HPDE6-E6E7 (cell line): ENCODE results near the gene ORAI2.
"Not testable (repeated sequence)": the region's sequence is repeated elsewhere in the genome, so short reads cannot be mapped to it uniquely, and the experiment has no call there.

Experiments
- DNase-seq: peaks from one replicate; pipeline ENCODE4 v3.0.0; 2011; ENCODE audit warnings: missing footprints; ENCODE audit errors: extremely low spot score

The ORAI2 gene

DNA sequence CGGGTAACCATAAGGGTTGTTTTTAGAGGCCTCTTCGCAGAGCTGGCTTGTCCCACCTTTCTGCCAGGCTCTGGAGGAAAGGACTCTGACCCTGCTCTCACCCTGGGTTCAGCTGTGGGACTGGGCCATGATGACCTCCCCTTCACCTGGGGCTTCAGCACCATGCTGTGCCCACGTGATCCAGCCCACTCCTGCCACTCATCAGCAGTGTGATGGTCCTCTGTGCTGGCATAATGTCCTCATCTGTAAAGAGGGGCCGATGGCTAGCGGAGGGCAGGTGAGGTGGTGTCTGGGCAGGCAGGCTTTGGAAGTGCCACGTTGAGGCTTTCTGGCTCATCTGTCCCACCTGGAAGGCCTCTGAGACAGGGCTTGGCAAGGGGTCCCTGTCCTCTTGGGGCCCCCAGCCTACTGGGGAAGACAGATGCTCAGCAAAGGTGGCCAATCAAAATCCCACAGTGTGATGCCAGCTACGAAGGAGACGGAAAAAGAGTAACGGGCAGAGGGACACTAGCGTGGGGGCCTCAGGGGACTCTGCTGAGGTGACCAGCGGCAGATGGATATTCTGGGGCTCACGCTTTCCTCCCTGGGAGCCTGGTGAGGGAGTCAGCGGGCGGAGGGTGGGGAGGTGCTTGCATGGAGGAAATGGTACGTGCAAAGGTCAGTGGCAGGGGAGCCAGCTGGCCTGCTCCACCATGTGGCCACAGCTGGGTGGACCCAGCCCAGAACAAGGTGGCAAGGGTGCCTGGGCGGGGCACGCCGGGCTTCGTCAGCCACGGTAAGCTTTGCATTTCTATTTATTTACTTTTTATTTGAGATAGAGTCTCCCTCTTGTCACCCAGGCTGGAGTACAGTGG lies 36.8 kb downstream of the ORAI2 start:
- no peak for DNase-seq

DNA sequence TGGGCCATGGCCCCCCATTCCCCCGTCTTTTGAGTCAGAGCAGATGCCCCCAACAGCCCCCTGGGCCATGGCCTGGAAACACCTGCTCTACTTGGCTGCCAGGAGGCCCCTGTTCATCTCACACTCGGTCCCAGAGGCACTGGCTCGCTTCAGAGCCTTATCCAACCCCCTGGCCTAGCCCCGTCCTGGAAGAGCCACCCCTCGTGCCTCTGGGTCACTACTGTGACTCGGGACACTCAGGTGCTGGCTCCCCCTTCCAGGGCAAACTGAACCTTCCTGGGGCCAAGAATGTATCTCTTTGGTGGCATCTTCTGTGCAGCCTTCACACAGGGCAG lies 38.4 kb downstream of the ORAI2 start:
- DNase-seq, result no peak

DNA sequence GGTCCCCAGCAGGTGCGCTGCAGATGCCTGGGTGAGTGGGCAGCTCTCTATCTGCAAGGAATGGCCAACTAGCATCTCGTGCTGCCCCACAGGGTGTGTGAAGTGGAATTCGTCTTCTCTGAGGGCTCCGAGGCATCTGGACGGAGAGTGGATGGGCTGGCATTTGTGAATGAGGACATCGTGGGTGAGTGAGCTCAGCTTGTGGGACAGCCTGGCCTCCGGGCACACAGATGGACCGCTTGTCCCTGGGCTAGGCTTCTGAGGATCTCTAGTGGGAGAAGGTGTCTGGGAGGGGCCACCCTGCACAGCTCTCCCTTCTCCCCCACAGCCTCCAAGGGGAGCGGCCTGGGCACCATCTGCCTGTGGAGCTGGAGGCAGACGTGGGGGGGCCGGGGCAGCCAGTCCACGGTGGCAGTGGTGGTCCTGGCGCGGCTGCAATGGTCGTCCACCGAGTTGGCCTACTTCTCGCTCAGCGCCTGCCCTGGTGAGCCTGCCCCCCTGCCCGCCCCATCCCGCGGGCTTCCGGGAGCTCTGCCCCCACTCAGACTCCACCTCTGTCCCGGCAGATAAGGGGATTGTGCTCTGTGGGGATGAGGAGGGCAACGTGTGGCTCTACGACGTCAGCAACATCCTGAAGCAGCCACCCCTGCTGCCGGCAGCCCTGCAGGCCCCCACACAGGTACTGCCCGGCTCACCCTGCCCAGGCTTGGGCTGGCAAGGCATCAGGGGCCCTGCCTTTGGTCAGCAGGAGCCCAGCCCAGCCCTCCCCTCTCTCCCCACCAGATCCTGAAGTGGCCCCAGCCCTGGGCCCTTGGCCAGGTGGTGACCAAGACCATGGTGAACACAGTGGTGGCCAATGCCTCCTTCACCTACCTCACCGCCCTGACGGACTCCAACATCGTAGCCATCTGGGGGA lies 39.0 kb downstream of the ORAI2 start:
- DNase-seq, result no peak

DNA sequence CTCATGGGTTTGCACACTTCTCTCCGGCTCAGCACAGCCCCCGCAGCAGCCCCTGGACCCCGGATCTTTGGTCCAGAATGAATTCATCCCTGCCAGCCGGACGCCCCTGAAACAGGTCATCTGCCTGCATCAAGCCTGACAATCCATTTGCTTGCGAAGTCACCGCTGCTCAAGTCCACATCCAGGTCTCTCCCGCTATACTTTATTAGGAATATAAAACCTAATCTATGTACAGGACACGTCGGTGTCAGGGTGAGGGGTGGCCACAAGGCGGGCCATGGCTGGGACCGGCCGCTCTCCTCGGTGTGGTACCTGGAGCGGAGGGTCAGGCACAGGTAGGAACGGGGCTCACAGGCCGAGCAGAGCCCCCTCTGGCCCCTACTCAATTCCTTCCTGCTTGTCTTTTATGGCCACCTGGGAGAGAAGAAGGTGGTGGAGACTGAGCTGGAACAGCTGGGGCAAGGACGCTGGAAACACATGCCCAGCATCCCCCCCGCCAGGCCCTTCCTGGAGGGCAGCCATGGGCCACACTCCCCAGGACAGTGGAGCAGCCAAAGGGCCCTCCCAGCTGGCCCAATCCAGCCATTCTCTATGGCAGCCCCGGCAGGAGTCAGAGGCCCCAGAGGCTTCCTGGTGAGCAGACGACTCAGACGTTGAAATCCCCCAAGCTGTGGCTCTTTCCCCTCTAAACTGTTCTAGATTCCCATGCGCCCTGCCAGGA lies 40.1 kb downstream of the ORAI2 start:
- DNase-seq, result no peak

DNA sequence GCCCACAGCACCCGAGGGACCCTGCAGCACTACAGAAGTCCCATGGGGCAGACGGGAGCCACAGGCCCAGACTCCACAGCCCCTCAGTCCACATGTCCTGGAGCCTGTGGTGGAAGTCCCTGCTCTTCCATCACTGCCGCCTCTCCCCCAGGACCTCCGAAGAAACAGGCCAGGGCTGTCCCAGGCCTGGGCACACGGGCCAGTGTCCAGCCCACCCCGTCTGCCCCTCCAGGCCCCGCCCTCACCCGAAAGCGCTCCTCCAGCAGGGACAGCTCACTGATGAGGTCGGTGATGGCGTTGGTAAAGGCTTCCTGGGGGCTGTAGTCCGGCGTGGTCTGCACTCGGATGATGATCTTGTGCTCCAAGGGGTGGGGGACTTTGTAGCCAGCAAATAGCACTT lies 40.7 kb downstream of the ORAI2 start:
- not testable (repeated sequence) for DNase-seq

DNA sequence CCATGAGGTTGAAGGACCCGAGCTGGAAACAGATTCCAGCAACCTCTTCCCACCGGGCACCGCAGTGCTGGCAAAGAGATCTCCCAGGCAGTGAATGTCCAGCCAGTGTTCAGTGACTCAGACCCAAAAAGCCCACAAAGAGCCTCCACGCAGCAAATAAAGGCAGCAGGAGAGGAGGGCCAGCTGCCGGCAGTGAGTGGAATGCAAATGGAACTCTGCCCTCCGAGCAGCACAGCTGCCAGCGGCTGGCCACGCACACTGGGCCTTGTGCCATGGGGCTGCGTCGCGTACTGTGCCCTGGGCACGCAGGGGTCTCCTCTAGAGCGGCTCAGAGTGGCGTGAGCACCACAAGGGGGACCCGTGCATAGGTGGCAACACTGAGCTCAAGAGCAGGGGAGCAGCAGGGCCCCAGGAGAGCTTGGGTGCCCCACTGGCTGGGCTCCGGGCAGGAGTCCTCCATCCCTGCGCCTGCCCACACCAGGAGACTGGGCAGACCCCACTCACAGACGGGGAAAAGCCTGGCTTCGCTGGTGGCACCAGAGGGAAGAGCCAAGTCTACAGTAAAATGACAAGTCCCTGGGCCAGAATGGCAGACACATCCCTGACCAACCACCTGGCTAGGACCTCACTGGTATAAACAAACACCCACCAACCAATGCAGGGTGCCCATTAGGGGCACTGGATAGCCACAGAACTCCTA lies 41.5 kb downstream of the ORAI2 start:
- not testable (repeated sequence) for DNase-seq

DNA sequence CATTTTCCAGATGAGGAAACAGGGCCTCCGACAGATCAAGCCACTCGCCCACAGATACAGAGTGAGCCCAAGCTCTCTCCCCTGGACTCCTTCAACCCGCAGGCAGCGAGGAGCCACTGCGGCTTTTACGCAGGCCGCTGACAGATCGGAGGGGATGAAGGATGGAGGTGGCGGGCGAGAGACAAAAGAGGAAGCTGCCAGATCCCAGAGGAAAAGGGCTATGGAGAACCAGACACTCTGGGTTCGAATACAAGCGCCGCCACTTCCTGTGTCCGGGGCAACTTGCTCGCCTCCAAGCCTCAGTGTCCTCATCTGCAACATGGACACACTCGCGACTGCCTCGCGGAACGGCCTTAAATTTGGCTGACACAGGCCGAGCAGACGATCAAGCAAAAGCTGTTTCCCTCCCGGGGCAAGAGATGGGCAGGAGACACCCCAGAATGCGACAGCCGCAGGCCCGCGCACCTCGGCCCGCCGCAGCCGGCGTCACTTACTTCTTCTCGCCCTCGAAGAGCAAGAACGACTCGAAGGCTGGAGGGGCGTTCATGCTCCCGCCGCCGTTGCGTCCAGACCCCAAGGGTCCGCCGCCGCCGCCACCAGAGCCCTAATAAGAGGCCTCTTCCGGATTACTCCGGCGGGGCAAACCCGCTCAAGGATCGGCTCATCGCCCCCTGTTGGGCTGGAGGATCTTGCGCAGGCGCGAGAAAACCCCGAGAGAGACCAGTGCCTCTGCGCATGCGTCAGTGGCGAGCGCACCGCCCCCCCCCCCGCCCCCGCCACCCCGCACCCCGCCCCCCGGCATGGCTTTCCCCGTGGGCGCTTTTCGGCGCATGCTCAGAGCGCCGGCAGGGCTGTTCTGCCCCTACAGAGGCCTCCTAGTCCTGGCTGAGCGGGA lies 45.2 kb downstream of the ORAI2 start, which contains the start of gene POLR2J:
POLR2J (minus strand) TSS at position 609 of the 895 bp plus-strand sequence; CDS start at position 547, 62 bp downstream.
- DNase-seq, result not testable (repeated sequence)

DNA sequence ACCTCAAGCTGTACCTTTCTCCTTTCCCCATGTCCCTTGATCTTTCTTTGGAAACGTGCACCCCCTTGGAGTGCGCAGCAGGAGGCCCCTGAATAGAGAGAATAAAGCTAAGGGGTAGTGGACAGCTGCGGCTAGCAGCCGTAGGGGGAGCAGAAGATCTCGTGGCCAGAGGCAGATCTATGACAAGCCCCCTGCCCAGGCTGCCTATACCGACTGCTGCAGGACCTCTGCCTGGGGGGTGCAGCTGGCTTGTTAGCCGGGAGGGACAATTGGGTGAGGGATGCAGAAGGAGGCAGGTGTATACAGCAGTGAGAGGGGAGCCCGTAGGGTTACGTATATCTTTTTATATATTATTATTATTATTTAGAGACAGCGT lies 45.8 kb downstream of the ORAI2 start:
- DNase-seq, result not testable (repeated sequence)

DNA sequence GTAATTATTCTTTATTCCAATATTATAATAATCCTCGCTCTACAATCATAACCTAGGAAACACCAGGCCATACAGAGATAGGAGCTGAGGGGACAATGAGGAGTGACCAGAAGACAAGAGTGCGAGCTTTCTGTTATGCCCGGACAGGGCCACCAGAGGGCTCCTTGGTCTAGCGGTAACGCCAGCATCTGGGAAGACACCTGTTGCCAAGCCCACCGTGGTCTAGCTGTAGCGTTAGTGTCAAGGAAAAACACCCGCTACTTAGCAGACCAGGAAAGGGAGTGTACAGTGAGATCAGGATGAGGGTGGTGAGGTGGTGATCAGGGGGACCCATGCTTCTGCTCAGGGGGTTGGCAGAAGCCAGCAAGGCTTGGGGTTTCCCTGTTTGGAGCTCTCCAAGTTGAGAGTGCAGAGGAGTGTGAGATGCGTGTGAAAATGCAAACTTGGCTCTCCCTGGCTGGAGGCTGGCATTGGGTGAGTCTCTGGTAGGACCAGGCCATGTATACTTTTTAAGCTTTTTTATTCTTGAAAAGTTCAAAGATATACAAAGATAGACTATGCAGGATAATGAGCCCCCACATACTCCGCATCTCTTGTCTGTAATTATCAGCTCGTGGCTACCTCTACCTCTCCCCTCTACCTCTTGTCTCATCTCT lies 46.7 kb downstream of the ORAI2 start:
- not testable (repeated sequence) for DNase-seq

DNA sequence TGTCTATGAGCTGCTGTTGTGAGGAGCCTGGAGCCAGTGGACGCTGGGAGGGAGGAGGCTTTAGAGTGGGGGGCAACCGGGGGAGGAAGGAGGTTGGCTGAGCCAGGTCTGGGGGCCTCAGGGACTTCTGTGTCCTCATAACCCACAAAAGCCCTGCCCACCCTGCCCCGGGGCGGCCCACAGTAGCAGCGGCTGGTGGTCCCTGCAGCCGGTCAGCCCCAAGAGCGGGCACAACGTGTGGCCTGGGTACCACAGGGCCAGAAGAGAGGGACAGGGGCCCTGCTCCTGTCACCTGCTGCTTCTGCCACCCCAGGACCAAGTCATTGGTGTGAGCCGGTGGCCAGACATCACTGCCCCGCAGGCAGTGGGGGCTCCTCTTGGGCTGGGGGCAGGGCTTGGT lies 48.6 kb downstream of the ORAI2 start:
- not testable (repeated sequence) for DNase-seq

DNA sequence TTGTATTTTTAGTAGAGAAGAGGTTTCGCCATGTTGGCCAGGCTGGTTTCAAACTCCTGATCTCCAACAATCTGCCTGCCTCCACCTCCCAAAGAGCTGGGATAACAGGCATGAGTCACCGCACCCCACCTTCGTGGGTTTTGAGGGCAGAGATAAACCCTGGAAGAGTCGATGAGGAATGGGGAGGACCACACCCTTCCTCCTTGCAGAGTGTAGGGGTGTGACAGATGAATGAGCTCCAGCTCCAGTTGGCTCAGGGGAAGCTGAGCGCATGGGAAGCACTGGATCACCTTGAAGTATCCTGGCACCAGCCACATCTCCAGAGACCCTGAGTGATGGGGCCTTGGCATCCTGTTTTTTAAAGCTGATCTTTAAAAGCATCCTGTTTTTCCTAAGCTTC lies 50.9 kb downstream of the ORAI2 start:
- DNase-seq, result not testable (repeated sequence)

DNA sequence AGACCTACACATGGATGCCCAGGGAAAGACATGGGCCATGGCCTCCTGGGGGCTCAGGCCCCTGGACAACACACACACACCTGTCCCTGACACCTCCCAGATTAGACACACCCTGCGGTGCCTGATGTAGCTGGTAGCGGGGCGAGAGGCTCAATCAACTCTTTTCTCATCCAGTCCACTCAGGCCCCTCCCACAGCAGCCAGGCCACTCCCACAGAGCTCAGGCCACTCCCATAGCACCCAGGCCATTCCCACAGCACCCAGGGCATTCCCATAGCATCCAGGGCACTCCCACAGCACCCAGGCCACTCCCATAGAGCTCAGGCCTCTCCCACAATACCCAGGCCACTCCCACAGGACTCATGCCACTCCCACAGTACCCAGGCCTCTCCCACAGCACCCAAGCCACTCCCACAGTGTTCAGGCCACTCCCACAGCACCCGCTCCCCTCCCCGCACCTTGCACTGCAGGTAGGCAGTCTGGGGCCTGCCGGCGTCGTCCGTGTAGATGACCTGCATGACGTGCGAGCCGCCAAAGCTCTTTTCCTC lies 57.2 kb downstream of the ORAI2 start:
- DNase-seq, result not testable (repeated sequence)

DNA sequence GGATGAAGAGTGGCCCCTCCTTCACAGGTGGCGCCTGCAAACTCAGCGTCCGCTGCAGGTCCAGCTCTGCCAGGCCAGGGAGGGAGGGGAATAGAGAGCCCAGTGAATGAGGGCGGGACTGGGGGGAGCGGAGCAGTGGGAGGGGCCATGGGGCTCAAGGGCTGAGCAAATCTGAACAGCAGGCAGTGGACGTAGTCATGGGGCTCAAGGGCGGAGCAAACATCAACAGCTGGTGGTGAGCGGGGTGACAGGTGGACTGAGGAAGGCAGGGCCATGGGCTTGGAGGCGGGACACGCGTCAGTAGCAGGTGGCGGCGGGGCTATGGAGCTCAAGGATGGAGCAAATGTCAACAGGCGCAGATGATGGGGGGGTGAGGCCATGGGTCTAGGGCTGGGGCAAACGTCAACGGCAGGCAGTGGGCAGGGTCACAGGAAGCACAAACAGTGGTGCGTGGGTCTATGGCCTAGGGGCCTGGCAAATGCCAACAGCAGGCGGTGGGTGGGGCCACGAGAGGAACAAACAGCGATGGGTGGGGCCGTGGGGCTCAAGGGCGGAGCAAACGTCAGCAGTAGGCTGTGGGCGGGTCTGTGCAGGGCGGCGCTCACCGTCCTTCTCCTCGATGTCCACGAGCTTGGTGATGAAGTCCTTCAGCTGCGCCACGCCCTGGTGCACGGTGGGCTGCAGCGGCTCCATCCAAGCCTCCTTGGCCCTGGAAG lies 60.0 kb downstream of the ORAI2 start:
- not testable (repeated sequence) for DNase-seq

DNA sequence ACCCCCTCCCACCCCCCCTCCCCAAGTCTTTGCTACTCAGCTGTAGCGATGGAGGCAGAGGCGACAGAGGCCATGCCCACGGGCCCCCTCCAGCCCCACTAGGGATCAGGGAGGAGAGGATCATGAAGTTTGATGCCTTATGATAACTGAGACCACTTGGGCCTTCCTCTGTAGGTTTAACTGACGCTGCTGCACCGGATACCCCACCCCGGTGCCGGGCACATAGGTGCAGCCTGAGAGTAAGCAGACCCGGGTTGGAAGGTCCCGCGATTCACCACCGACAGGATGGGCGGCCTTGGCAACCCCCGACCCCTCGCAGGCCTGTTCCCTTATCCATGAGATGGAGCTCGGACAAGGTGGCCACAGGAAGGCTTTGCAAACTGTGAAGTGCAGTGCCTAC lies 60.7 kb downstream of the ORAI2 start:
- not testable (repeated sequence) for DNase-seq

DNA sequence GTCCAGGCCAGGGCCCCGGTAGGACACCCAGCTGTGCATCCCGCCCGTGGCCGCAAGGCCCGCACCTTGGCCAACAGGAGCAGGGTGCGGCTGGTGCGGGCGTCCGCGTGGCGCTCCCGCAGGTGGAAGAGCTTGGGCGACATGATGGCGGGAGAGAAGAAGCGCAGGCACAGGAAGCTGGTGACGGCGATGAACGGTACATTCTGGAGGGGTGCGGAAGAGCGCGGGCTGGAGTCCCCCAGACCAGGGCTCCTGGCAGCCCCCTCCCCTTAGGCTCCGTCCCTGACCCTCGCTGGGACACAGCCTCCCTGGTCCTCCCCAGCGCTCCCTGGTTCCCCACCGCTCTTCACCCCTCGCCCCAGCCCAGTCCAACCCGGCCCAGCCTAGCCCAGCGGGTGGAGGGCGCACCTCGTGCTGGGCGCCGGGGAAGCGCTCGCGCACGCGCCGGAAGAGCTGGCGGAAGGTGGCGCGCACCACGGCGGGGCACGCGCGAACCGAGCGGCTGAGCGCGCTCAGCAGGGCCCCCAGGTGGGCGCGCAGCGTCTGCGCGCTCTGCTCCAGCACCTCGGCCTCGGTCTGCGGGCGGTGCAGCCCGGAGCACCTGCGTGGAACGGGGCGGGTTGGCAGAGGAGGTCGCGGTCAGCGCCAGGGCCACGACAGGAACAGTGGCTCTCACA lies 61.2 kb downstream of the ORAI2 start:
- not testable (repeated sequence) for DNase-seq

DNA sequence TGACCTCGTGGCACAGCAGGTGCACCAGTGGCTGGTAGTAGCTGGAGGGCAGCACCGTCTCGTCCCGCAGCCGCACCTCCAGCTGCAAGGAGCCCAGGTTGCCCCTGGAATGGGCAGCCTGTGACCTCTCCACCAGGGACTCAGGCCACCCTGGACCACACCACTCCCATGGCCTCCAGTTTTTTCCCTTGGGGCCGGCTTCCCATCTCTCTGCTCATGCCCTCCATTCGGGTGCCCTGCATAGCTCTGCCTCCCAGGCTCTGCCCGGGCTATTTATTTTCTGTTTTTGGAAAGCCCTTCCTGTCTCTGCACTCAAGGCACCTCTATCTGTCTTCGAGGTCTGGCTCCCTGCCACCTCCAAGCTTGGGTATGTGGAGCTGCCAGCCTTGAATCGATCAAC lies 63.5 kb downstream of the ORAI2 start:
- not testable (repeated sequence) for DNase-seq

DNA sequence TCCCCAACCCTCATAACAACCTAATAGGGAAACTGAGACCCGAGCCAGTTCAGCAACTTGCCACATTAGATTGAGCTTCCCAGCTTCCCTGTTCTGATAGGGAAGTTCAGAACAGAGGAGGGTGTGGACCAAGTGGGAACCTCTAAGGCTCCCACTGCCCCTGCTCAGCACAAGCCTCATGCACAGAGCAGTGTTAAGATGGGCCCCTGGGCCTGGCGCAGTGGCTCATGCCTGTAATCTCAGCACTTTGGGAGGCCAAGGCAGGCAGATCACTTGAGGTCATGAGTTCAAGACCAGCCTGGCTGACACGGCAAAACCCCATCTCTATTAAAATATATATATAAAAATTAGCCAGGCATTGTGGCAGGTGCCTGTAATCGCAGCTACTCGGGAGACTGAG lies 63.9 kb downstream of the ORAI2 start:
- not testable (repeated sequence) for DNase-seq

DNA sequence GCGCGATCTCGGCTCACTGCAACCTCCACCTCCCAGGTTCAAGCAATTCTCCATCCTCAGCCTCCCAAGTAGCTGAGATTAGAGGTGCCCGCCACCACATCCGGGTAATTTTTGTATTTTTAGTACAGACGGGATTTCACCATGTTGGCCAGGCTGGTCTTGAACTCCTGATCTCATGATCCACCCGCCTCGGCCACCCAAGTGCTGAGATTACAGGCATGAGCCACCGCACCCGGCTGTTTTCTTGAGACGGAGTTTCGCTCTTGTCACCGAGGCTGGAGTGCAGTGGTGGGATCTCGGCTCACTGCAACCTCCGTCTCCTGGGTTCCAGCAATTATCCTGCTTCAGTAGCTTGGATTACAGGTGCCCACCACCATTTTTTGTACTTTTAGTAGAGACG lies 64.9 kb downstream of the ORAI2 start:
- DNase-seq, result not testable (repeated sequence)
